ENCODE results near the gene THRB. TPM values are rescaled to one million over a fixed set of nuclear protein-coding genes. Genes with fewer than 3 reads are reported as not detected.
A peak's percentile ranks its signal among the peaks of the same experiment; 100 is the strongest.

Gene THRB
- total RNA-seq, 1 experiment from 2014 or later = 1.3 TPM

DNA sequence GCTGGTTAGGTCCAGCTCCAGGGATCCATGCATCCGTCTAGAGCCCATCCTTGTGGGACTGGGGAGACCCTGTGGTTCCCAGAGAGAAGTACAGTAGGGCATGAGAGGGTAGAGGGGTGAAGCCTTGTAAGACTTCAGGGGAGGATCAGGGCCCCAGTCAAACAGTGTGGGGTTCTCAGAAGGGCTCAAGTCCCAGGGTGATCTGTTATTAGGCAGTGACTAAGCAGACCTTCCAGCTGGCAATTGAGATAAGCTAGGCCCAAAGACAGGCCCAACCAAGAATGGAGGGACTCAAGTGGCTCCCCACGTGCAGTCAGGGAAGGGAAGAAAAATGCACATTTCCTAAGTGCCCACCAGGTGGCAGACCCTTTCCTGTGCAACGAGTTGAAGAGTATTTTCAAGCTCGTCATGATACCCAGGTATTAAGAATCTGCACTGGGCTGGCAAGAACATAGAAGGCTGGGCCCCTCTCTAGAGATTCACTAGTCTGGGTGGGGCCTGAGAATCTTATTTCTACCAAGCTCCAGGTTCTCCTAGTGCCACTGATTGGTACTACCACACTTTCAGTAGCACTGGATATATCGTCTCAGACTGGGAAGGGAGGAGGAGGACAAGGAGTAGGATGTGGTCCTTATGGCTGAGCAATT is 308.8 kb downstream of the THRB start:
- DNase-seq (ENCODE audit: low read depth) = peak; percentile 64

DNA sequence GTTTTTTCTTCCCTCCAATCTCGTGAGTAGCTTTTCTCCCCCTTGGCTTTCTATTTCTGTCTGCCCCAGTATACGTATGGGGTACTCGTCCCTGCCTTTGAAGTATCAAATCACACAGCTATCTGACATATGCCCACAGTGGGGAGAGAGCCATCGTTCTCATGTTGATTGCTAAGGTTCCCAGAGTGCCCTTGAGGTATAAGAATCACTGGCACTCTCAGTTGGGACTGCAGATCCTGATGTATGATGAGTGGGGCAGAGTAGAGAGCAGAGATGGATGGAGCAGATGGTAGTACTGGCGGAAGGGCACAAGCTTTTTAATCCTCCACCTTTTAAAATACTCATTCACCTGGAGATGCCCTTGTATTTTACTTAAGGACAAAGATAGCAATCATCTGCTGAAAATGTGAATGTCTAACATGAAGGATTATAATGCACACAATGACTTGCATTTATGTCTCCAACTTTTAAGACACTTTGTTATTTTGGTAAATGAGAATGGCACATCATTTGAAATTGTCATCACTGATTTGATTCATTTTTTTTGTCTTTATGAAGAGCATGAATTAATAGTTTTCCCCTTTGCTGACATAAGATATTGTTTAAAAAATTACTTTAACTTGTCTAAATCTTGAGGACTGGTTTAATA is 310.0 kb downstream of the THRB start:
- DNase-seq (ENCODE audit: low read depth) = no peak

DNA sequence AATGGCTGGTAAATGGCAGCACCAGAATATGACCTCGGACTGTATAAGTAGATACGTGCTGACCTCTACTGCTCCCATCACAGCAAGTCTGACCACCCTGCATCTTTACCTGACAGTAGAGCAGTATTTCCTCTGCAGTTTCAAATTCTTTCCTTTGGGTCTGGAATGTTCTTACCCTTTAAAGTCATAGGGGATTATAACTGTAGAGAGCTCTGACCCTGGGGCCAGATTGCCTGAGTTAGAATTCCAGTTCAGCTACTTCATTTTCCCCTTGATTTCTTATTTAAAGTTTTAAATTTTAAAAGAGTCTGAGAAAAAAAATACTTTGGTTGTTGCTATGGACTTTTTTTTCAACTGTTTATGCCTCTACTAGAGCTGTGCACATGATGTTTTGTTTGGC is 311.9 kb downstream of the THRB start:
- no peak for DNase-seq (ENCODE audit: low read depth)

DNA sequence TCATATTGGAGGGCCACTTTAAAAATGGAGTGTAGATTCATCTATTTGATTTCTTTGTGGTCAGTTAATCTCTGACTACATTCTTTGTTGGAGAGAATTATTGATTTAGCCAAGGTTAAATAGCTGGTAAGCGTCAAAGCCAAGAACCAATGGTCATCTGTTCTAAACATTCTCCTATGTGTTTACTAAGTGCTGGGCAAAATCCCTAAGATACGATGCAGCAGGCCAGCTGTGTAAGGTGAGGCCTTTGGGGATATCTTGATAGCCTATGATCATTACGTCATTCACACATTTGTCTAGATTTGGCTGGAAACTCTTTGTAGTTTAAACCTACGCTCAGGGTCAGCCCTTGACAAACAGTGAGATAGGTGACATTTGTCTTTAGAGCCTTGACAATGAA is 313.4 kb downstream of the THRB start:
- no peak for DNase-seq (ENCODE audit: low read depth)

DNA sequence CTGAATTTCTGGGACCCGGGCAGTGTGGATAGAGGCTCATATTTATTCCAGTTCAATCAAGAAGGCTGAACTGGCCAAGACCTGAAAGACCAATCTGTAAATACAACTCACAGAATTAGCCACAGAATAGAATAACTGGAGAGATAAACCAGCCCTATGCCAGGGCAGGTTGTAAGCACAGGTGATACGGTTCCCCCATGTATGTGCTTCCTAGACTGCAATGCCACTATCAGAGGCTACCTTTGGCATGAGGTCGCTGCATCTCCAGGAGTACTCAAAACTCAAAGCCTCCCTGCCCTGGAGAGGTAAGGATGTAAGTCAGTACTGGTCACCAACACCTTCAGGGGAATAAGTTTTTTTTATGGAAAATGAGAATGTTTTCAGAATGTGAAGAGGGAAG is 314.0 kb downstream of the THRB start:
- no peak for DNase-seq (ENCODE audit: low read depth)

DNA sequence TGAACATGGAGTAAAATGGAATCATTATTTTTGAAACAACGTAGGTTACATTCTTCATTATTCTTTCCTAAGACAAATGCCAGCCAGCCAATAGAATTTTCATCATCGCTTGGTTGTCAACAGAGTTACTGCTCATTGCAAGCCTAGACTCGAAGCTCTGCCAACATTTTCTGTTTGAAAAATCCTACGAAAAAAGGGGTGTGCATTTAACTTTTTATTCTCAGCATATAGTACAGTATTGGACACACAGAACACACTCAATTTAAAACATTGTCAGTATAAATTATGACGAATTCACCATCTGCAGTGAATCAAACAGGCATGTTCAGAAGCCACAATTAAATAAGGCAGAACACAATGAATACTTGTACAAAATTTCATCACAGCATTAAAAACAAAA is 317.4 kb downstream of the THRB start:
- DNase-seq (ENCODE audit: low read depth) = no peak

DNA sequence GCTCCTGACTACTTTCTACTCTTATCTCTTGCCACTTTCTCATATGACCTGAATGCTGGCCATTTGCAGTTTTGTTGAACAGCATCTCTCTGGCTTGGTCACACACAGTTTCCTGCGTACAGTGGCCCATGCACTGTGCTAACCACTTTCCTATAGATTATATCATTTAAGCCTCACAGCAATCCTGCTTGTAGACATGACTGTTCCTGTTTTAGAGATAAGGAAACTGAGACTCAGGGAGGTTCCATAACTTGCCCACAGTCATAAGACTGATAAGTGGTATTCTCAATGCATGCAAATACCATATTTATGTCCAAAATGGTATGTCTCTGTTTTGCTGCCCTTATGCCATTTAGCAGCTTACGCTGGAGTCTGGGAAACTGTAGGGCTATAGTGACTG is 320.0 kb downstream of the THRB start:
- no peak for DNase-seq (ENCODE audit: low read depth)

DNA sequence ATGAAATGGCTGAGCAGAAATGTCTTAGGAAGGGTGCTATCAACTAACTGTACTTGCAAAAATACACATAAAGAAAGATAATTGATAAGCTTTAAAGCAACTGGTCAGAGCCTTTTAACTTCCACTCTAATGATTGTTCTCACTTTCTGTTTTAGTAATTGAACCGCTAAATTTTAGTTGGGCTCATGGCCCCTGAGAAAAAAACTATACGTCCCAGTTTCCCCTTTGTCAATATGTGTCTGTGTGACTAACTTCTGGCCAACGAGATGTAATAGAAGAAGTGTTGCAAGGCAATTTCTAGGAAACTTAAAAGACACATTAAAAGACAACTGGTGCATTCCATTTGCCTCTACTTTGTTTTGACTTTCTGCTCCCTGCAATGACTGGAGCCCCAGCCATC is 325.7 kb downstream of the THRB start:
- DNase-seq (ENCODE audit: low read depth) = no peak

DNA sequence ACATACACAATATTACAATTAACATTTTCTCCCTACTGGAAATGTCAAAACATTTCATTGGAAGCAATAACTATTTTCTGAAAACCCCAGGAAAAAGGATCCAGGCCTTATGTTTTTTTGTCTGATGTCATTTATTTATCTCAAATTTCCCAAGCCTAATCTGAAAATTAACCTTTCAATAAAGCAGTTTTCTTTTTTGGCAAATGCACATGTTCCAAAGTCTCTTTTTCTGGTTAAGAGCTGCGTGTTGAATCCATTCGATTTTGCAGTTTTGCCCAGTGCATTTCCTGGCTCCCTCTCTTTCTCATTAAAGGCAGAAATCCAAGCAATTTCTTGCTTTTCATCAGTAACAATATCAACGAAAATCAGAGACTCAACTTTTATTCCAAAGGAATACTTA is 327.2 kb downstream of the THRB start:
- DNase-seq (ENCODE audit: low read depth) = no peak

DNA sequence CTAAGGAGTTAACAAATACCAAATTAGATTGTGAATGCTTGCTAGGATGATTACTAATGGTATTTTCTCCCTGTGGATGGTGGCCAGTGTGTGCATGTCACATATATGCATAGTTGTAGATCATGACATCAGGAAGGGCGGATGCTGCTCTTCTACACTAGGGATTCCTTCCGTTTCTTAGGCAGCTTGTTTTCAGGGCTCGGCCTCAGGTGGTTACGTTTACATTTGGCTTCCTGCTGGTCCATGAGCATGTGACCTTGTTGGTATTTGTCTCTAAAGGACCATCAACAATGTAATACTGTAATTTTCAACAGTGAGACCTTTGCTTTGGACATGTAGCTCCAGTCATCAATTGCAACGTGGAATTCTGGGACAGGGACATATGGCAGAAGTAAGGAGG is 328.1 kb downstream of the THRB start:
- DNase-seq (ENCODE audit: low read depth) = no peak

DNA sequence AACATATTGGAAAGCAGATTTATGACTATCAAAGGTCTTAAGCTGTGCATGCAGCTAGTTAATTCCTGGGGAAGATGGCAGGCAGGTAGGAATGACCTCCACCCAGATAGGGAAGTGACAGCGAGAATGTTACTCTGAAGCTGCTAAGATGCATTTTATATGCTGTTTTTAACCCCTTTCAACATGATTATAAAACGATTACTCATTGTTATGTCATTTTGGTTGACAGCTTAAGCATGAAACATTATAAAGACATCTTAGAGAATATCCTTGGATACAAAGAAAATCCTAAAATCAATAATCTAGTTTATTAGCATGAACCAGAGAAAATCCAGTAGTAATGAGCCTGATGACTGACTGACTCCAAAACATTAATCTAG is 329.1 kb downstream of the THRB start:
- DNase-seq (ENCODE audit: low read depth) = no peak

DNA sequence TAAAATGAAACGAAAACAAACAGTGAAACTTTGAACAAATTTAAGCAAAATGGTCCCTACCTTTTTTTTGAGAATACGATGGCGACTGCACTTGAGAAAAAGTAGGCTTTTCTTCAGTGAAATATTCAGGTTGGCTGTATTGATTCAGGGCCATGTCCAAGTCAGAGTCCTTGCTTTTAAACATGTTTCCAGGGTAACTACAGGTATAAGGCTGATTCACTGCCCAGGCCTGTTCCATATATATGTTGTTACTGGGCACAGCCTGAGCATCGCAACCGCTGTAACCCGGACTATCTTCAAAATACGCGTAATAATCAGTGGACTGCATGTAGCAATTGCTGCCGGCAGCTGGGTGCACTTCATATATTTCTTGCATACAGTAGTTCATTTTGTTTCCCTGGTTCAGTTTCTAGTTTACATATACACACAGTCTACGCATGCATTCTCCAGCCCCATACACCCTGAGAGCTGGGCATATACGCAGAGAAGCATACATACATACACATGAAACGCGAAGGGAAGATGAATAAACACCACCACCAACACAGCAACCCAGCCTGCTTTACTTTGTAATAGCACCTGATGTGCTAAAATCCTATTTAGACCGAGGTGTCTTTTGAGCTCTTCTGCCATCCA is 329.6 kb downstream of the THRB start:
- no peak for DNase-seq (ENCODE audit: low read depth)

DNA sequence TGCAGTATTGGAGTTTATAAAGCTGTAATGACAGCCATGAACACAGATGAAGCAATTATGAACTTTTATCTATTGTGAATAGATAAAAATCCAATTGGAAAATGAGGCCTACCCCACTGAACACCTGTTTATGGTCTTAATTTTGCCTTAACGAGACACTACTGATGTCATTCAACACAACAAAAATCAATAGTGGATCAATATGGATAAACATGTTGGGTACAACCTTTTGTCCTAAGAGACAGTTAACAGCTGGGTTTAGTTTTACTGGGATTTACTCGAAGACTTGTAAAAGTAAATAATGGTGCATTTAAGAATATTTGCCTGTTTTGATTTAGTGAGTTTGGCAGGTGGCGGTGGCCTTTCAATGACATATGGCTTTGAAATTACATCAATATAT is 331.7 kb downstream of the THRB start:
- no peak for DNase-seq (ENCODE audit: low read depth)

DNA sequence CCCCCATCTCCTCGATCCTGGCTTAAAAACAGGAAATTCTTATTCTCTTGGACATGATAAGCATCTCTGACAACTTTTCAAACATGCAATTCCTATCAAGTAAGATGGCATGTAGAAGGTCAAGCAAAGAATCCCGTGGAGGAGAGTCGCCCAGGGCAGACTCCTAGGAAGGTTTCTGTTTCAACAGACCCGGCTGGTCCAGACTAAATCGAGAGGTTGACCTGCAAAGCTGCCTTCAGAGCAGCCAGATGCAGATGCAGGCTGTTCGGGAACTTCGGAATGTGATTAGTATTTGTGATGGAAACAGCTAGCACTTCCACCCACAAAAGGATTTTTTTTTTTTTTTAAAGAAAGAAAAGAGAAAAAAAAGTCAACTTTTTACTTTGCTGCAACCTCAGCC is 332.8 kb downstream of the THRB start:
- peak; percentile 15 for DNase-seq (ENCODE audit: low read depth)

DNA sequence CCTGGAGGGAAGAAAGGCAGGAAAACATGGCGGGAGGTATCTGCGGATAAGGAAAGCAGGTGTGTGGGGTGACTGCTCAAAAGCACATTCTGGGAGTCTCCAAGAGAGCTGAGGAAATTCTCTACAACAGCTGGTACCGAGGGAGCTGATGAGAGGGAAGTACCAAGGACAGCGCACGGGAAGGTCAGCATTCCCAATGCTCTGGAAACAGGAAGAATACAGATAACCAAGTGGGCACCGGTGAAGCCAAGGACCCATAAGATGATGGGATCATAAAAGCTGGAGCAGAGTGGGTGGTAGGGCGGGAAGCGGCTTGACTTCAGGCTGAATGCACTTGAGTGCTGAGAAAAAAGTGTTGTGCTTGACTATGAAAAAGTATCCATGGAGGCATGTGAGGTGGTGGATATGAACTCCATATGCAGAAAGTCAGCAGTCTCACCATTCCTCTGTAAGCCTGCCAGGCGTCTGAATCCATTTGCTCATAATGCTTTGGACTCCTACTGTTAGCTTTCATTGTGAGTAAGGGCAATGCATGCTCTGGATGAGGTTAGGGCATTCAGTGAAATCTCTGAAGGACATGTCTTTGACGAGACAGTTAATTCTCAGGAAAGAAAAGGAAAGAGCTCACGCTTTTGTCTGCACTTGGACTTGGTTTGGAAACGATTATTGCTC is 334.1 kb downstream of the THRB start:
- DNase-seq (ENCODE audit: low read depth) = peak; percentile 18

DNA sequence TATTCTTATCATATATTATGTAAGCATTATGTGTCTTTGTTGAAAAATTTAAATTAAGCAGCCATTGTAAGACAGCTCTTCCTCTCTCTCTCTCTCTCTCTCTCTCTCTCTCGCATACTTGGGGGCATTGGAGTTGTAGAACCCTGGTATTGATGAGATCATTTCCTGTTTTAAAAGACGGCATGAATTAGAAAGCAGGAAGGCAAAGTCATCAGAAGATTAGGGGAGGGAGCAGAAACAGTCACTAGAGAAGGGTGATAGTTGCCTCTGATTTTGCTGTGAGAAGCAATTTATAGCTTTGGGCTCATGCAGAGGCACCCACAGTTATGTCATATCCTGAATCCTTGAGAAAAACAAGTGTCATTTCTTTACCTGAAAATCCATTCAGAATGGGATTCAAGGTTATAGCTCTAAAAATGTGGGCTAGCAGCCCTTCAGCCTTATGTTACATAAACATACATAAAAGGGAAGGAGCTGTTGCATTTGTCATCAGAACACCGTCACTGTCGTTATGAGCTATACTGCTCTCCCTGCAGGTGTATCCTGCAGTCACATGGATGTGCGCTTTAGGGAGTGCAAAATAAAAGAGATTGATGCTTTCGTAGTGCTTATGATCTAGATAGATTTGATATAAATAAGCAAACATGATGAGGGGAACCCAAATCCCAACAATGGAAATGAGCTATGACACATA is 335.7 kb downstream of the THRB start:
- DNase-seq (ENCODE audit: low read depth) = peak; percentile 24

DNA sequence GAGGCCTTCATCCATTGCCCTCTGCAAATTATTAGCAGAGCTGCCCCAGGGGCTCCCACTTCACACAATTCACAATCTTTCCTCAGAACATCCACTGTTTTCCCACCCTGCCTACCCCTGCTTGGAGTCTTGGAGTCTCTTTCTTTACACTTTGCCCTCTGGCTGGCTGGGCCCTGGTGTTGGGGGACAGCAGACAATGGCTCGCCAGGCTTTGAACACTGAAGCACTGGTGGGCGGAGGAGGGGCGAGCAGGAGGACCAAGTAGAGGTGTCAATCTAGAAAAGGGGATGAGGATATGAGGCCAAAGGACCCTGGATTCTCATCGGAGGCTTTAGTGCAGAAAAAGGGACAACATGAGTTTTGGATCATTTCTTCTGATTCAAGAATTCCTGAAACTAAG is 337.5 kb downstream of the THRB start:
- no peak for DNase-seq (ENCODE audit: low read depth)

DNA sequence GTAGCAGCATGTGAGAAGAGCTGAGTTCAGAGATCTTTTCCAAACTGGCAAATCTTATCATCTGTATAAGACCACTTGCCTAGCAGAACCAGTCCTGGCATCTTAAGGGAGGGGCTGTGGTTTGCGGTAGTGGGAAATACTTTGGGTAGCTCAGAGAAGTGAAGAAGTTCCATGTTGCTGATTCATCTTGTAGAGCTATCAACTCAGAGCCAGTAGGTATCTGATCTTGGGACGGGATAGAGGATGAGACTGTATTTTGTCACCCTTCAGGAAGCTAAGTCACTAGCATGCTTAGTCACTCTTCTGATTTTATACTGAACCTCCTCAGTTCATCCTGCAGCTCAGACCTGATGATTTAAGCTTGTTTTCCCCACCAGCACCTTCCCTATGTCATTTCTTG is 338.2 kb downstream of the THRB start:
- DNase-seq (ENCODE audit: low read depth) = peak; percentile 88

DNA sequence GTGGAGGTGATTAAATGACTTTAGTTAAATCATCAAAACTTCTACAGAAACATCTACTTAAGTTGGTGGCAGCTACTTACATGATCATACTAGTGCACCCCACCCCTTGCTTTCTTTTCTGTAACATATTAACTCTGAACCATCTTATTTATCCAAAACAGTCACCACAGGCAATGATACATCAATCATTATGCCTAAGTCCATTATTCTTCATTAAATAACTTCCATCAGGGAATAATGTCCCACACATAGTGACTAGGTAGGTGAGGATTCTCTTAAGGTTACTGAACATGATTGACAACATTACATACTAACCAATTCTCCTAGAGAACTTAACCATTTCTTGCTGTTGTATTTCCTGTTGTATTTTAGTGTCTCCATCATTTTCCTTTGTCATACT is 339.4 kb downstream of the THRB start:
- no peak for DNase-seq (ENCODE audit: low read depth)

DNA sequence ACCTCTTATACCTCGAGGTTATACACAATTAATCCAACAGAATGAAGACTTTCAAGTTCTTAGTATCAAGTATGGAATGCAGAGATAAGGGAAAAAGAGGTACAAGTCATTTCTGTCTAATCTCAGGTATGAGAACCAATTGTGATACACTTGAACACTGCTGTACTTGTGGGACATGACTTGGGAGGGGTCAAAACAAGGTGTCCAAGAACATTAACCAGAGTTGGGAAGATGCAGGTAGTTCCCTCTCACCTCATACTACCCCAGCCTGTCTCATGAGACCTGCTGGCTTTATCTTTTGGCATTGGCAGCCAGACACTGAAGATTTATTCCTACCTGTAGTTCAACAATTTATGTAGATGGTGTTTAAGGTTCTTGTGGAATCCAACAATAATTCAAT is 339.9 kb downstream of the THRB start:
- no peak for DNase-seq (ENCODE audit: low read depth)

DNA sequence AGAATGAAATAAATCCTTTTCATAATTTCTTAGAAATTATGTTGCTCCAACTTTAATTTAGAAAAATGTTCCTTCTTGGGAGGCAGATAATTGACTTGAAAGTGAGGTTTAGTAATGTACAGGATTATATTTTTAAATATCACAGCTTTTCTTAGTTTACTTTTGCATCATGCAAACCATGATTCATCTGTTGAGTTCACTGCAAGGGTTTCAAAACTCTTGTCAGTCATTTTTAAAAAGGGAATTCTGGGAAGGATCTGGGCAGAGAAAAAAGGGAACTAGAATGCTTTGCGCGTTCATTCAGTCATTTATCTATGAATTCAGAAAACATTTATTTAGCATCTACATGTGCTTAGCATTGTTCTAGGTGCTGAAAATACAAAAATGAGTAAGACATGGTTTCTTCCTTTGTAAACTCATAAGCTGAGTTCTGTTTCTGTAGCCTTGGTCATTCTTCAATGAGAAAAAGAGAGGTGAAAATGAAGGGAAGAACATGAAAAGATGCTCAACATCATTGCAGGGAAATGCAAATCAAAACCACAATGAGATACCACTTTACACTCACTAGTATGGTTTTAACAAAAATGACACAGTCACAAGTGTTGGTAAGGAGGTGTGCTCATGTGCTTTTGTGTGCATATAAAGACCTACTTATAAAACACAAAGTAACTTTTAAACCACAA is 340.5 kb downstream of the THRB start:
- no peak for DNase-seq (ENCODE audit: low read depth)

DNA sequence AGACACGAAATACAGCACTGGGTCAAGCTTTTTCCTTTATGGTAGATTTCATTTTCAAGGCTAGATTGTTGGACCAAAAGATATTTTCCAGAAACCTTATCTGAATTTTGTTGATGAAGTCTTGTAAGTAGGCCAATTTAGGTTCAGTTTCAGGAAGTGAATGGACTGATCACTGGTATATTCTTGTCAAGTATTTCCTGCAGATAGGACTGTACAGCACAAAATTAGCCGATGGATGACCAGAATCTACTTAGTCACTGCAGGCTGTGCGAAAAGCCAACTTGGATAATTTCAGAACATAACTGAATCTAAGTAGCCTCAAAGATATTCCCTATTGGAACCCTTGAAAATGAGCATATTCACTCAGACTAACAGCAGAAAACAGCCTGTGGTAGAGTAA is 343.1 kb downstream of the THRB start:
- no peak for DNase-seq (ENCODE audit: low read depth)

Data from M059J (cell line).